ENCODE data around the gene RNU11.
A peak's percentile ranks its signal among the peaks of the same experiment; 100 is the strongest.
"Not testable (repeated sequence)": the region's sequence is repeated elsewhere in the genome, so short reads cannot be mapped to it uniquely, and the experiment has no call there.

RNU11 gene
- 0 to 1.2 (median 0.18) reads per million in 3 experiments for total RNA-seq

DNA sequence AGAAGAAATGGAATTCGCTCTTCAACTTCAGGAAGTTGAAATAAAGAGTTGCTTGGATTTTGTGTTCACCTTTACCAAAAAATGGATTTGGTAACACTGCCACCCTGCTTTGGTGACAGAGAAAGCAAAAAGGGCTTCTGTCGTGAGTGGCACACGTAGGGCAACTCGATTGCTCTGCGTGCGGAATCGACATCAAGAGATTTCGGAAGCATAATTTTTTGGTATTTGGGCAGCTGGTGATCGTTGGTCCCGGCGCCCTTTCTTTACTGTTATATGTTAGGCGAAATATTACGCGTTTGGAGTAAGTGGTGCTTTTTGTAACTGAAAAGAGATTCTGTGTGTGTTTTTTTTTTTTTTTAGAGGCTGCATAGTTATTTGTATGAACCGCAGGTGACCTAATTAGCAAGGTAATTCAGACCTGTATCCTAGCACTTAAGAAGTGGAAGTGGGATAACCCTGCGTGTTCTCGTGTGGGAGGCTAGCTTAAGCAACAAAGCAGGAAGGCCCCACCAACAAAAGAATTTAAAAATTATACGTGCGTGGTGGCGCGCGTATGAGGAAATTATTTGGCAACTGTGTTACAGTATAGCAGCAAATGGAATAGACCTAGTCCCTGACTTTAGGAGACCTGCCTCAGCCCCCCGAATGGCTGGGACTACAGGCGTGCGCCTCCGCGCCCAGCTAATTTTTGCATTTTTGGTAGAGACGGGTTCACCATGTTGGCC, at the start of gene RNU11:
Gene RNU11 (plus strand): TSS at position 127 of the 725 bp plus-strand sequence.
- peak; percentile 94 for DNase-seq

DNA sequence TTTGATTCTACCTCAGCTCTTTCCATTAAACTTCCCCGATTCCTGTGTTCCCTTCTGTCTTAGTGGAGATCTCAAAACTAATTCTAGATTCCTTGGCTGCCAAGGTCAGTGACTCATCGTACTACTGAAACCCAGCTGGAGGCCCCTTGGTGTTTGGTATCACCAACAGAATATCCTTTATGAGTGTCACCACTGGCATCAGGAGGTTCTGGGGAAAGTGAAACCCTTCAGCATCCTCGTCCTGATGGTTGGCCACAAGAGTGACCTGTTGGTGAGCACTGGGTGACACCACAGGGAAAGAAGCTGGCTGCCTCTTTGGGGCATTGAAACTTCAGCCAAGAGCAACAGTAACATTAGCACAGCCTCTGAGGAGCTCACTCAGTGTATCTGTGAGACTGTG, 46.7 kb upstream of the RNU11 start:
- no peak for DNase-seq

DNA sequence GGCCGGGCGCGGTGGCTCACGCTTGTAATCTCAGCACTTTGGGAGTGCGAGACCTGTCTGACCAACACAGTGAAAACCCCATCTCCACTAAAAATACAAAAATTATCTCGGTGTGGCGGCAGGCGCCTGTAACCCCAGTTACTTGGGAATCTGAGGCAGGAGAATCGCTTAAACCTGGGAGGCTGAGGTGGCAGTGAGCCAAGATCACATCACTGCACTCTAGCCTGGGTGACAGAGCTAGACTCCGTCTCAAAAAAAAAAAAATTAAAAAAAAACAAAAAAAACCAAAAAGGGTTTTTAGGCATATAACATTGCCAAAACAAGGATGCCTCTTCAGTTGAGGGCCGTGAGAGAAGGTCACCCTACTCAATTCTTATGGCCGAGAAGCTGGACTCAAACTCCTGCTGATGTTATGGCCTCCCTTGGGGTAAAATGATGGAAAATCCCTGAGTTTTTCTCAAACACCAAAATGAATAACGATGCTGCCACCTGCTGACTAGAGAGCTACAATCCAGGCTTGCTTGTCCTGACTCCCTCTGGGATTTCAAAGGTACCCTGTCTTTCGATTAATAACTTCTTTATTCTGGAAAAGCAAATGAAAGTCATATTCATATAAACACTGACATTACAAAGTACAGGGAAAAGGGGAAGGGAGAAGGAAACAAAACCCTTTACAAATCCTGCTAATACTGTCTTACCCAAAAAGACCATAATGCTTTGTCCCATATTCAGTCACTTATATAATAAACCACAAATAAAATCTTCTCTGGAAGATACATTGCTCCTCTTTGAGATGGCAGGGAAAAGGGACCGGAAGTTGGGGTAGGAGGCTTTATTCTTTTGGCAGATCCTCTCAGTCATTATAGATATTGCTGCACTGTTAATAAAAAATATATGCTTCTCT, 45.6 kb upstream of the RNU11 start:
- no peak for DNase-seq

DNA sequence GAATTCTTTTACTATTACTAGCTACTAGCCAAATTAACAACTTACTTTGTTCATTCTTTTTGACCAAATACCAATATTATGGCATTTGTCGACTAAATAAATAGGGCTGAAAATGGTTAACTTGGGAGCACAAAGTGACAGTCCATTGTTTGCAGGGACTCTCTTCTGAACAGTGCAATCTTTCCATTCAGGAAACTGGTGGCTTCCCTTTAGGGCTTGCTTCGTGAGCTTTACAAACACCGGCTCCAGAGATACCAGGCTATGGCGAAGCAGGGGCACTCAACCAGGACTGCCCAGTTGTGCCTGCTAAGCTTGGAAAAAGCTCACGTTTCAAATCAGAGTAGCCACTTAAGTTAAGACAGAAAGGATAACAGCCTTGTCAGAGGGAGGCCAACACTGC, 44.0 kb upstream of the RNU11 start:
- DNase-seq = no peak

DNA sequence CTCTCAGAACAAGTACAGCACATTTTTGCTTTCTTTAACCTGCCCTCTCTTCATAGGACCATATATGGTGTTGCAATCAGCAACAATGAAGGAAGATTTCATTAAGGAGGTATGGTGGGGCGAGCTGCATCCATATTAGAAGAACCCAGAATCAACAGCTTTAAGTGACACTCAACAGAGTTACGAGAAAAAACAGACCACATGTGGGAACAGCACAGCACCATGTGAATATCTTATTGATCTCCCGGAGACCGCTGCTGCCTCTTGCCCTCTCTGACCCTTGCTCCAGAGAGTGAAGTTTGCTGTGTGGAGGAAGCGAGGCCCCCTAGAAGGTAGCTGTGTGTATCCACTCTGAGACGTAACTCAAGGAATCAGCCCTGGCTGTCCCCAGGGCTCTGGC, 43.4 kb upstream of the RNU11 start:
- no peak for DNase-seq

DNA sequence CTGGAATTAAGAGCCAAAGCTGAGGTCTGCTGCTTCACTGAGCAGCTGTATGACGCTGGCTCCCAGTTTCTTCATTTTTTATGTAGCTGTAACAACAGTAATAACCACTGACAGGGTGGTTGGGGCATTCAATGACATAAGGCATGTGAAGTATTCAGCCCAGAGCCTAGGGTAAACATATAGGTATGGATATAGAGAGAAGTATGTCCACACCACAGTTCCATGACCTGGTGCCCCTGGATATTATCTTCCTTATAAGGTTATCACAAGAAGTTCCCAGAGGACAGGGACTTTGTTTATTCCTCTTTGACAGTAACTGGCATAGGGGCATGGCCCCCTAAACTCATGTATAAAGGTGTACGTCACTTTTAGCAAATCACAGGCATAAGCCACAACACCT, 41.6 kb upstream of the RNU11 start:
- no peak for DNase-seq

DNA sequence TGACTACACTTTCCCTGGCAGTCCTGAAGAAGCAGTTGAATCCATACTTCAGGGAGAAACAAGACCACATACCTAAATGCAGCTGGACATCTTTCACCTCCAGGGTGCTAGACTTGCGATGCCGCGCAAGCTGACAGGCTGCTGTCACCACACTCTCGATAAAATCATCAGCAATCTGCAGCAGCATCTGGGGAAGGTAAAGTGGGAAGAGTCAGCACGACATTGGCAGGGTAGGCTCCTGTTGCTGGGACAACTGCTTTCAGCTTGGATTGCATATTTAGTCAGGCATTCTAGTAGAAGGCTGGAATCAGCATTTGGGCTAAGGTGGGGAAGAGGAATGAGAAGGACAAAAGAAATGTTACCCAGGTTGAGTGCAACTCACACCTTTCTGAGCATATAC, 35.2 kb upstream of the RNU11 start:
- no peak for DNase-seq

DNA sequence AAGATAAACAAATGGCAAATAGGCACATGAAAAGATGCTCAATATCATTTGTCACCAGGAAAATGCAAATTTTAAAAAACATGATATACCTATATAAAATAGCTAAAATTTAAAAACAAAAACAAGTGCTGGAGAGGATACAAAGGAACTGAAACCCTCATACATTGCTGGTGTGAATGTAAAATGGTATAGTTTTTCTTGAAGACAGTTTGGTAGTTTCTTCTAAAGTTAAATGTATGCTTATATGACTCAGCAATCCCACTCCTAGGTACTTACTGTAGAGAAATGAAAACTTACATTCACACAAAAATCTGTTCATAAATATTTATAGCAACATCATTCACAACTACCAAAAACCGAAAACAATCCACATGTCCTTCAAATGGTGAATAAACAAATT, 16.7 kb upstream of the RNU11 start:
- no peak for DNase-seq

DNA sequence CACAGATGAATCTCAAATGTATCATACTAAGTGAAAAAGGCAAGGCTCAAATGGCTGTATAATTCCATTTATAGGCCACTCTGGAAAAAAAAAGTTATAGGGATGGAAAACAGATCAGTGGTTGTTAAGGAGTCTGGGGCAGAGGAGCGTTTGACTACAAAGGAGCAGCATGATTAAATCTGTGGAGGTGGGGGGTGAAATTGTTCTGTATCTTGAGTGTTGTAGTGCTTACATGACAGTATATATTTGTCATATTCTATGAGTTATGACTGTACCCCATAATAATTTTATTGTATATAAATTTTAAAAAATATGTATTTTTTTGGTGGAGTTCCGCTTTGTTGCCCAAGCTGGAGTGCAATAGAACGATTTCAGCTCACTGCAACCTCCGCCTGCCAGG, 15.8 kb upstream of the RNU11 start:
- DNase-seq = no peak

DNA sequence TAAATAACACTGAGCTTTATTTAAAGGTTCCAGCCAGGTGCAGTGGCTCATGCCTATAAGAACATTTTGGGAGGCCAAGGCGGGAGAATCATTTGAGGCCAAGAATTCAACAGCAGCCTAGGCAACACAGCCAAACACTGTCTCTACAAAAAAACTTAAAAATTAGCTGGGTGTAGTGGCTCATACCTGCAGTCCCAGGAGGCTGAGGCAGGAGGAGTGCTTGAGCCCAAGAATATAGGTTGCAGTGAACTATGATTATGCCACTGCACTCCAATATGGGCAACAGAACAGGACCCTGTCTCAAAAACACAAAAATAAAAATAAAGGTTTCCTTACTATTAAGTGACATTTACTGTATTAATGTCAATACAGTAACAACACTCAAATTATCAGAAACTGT, 7.6 kb upstream of the RNU11 start:
- DNase-seq = peak; percentile 24

DNA sequence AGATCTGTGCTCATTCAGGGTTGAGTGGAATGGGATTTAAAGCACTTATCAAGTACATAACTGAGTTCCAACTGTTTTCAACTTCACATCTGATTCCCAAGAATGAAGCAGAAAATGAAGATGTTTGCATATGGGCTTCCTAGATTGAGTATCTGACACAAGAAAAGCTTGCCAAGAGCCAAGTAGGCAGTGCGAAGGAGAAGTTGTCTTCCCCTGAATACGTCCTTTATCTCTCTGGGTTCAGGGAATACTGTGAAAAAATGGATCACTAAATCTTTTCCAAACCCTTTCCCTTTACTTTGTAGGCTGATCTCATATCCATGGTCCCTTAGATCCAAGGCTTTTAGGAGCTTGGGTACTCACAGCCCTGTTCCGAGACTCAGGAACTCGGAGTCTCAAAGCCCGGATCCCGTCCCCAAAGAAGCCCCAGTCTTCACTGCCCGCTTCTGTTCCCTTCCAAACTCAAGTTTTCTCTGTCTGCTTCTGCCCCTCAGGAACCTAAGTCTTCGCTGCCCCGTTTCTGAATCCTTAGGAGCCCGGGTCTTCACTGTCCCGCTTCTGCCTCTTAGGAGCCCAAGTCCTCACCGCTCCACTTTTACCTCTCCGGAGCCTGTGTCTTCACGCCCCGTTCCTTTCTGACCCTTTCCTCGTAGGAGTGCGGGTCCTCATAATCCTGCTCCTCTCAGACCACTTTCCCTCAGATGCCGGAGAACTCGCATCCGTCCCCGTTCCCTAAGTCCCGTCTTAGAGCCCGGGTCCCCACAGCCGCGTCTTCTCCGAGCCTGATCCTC, 6.1 kb upstream of the RNU11 start:
- DNase-seq = no peak

DNA sequence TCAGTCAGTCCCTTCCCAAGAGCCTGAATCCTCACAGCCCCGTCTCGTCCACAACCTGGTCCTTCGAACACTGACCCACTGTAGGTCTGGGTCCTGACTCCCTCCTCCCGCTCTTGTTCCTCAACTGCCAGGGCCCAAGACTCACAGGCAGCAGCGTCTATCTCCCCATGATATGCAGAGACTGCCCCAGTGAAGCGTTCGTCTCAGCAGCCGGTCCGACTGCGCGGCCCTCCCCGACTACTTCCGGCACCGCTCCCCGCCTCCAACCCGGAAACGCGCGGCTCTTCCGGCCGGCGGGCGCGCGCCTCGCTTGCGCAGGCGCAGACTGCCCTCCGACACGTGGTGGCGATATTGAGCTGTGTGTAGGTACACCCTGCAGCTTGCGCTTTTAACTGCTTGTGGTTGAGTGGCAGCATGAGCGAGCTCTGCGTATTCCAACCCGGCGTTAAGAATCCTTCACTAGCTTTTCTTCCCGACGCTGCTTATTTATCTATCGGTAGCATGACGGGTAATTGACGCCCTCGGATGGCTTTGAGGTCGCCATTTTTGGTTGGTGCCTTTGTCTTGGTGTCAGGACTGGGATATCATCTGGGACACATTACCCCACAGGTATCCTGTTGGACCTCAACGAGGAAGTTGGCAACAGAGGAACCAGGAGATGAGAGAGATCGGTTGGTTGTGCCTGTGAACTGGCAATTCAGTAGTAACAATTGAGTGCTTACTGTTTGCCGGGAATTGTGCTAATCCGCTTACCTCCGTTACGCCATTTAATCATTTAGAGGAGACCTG, 5.4 kb upstream of the RNU11 start, which contains the start of gene TAF12:
Gene TAF12 (minus strand): TSS at position 221 of the 789 bp plus-strand sequence. CDS start 20,986 bp downstream, outside the sequence.
- DNase-seq = peak; percentile 87

DNA sequence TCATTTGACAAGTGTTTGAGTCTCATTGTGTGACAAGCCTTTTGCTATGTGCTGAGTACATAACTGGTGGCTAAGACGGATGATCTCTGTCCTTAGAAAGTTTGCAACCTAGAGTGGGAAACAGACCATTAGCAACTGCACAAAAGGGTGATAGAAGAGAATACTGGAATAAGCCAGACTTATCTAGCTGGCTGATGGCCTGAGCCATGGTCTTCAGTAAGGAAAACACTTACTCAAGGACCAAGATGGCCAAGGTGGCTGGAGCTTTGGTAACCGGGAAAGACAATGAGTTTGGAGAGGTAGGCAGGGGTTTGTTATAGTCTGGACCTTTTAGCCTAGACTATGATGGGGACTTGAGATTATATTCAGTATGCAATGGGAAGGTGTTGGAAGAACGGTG, 3.9 kb upstream of the RNU11 start:
- no peak for DNase-seq

DNA sequence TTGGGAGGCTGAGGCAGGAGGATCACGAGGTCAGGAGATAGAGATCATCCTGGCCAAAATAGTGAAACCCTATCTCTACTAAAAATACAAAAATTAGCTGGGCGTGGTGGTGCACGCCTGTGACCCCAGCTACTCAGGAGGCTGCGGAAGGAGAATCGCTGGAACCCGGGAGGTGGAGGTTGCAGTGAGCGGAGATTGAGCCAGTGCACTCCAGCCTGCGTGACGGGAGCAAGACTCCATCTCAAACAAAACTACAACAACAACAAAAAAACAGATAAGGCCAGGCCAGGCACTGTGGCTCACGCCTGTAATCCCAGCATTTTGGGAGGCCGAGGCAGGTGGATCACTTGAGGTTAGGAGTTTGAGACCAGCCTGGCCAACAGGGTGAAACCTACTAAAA, 3.0 kb upstream of the RNU11 start:
- not testable (repeated sequence) for DNase-seq

DNA sequence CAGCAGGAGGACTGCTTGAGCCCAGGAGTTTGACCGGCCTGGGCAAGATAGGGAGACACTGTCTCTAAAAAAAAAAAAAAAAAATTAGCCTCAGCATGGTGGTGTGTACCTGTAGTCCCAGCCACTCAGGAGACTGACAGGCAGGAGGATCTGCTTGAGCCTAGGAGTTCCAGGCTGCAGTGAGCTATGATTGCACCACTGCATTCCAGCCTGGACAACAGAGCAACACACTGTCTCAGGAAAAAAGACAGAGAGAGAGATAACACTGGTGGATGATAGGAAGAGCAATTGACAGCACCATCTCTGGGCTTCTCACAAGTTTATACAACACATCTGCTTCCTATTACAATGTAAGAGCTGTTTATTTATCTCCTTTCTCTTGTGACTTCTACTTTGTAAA, 2.4 kb upstream of the RNU11 start:
- DNase-seq = no peak

DNA sequence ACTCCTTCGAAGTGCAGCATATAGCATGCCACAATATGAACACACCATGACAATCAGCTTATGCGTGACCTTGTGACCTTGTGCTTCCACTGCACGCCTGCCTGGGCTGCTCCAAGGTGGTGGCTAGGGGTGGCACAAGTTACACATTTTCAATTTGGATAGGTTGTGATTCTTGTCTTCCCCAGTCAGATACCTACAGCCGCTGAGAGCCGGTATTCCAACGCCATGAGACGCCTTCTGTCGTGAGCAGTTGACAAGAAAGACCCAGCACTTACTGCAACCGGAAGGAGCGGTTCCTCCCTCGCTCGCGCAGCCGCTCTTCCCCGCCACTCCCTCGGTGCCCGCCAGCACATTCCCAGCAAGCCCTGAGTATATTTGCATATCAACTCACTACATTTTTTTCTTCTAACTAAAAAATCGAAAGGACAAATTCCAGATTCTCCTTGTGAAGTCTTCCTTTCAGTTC, 359 bp upstream of the RNU11 start:
- peak; percentile 95 for DNase-seq

DNA sequence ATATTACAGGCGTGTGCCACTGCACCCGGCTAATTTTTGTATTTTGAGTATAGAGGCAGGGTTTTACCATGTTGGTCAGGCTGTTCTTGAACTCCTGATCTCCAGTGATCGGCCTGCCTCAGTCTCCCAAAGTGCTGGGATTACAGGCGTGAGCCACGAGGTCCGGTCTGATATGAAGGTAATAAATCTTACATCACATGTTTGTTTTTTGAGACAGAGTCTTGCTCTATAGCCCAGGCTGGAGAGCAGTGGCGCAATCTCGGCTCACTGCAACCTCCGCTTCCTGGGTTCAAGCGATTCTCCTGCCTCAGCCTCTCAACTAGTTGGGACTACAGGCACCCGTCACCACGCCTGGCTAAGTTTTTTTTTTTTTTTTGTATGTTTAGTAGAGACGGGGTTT, 4.7 kb downstream of the RNU11 start:
- not testable (repeated sequence) for DNase-seq

DNA sequence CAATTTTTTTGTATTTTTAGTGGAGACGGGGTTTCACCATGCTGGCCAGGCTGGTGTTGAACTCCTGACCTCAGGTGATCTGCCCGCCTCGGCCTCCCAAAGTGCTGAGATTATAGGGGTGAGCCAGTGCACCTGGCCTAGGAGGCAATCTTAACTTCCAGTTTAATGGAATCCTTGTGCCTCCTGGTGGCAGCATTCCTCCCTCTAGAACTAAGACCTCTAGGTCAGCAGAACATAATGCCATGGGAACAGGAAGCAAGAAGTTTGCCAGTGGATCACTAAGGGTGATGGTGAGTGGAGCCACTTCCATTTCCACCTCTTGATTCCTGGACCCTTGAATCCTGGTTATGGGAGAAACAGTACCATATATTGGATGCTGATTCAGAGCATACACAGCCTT, 5.5 kb downstream of the RNU11 start:
- DNase-seq = not testable (repeated sequence)

DNA sequence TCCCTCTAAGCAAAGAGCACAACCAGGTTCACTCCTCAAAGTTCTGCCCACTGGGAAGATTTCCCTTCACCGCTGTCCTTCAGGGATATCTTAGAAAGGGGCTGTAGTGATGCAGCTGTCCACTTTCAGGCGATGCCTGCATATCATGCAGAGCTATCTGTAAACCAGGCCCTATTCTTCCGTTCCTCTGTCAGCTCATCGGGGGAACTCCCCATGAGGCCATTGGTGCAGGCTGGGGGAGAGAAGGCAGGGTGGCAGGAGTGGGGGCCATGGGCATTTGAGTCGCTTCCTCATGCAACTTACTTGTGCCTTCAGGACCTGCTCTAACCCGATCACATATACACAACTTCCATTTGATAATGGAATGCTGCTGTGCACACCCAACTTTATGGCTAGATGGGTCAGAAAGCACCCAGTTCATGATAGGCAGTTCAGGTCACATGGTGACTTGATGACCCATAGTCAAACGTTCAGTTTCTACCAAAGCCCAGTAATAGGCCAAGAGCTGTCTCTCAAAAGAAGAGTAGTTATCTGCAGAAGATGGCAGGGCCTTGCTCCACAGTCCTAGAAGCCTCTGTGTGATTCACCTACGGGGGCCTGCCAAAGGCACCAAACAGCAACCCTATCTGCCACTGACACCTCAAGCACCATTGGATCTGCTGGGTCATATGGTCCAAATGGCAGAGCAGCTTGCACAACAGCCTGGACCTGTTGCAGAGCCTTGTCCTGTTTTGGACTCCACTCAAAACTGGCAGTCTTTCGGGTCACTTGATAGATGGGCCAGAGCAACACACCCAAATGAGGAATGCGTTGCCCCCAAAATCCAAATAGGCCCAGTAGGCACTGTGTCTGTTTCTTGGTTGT, 7.3 kb downstream of the RNU11 start:
- DNase-seq = not testable (repeated sequence)

DNA sequence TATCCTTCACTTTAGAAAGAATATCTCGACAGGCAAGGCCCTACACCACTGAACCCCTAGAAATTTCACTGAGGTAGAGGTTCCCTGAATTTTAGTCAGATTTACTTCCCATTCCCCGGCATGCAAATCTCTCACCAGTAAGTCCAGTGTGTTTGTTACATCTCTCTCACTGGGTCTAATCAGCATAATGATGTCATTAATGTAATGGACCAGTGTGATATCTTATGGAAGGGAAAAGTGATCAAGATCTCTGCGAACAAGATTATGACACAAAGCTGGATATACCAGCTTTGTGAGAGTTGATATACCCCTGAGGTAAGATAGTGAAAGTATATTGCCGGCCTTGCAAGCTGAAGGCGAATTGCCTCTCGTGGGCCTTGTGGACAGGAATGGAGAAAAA, 7.9 kb downstream of the RNU11 start:
- DNase-seq = no peak

DNA sequence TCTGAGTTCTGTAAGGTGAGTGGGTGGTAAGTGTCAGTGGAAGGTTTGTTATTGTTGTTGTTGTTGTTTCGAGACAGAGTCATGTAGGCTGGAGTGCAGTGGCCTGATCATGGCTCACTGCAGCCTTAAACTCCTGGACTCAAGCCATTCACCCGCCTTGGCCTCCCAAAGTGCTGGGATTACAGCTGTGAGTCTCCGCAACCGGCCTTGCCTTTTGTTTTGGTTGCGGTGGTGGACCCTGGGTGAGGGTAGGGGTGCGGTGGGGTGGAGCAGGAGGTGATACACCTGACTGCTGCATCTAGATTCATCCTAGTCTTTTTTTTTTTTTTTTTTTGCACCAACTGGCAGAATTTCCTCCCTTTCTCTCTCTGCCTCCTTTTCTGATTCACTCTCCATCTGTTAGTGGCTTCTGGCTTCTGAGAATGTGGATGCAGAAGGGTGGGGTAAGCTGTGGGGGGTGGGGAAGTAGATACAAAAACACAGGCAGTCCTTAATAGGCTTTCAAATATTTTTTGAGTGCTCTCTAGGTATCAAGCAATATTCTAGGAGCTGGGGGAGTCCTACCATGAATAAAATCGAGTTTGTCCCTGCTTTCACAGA, 15.6 kb downstream of the RNU11 start:
- DNase-seq = no peak

Measured in central memory CD4-positive, alpha-beta T cell (primary cell).